WTC11 (cell line): ENCODE measurements around the gene NUP210L. TPM values are rescaled to one million over a fixed set of nuclear protein-coding genes. Genes with fewer than 3 reads are reported as not detected.

Source experiments
- ARID4B ChIP-seq: sonication (generic); formaldehyde crosslinking; IDR thresholded peaks from 2 replicates; pipeline ENCODE4 v1.8.0; 2023; ENCODE audit warnings: missing genetic modification reagents, mild to moderate bottlenecking, borderline replicate concordance
- ATF1 ChIP-seq: sonication (generic); formaldehyde crosslinking; IDR thresholded peaks from 2 replicates; pipeline ENCODE4 v1.8.1; 2023; ENCODE audit warnings: mild to moderate bottlenecking, moderate library complexity, missing genetic modification reagents
- CBFB ChIP-seq: sonication (generic); formaldehyde crosslinking; IDR thresholded peaks from 2 replicates; pipeline ENCODE4 v1.8.1; 2022; ENCODE audit warnings: mild to moderate bottlenecking, low read depth, missing genetic modification reagents
- CREM ChIP-seq: sonication (generic); formaldehyde crosslinking; IDR thresholded peaks from 2 replicates; pipeline ENCODE4 v1.8.1; 2022; ENCODE audit warnings: mild to moderate bottlenecking, missing genetic modification reagents, moderate library complexity
- FOXP1 ChIP-seq: sonication (generic); formaldehyde crosslinking; IDR thresholded peaks from 2 replicates; pipeline ENCODE4 v1.8.0; 2022; ENCODE audit warnings: missing genetic modification reagents, mild to moderate bottlenecking, moderate library complexity, borderline replicate concordance
- GABPB1 ChIP-seq: sonication (generic); formaldehyde crosslinking; IDR thresholded peaks from 2 replicates; pipeline ENCODE4 v1.8.1; 2023; ENCODE audit warnings: mild to moderate bottlenecking, missing genetic modification reagents
- GRHL2 ChIP-seq: fragments of 250-450 bp; sonication (Bioruptor Pico); IDR thresholded peaks from 2 replicates; pipeline ENCODE4 v1.8.0; 2022; ENCODE audit warnings: mild to moderate bottlenecking, moderate library complexity; ENCODE audit not compliant: insufficient replicate concordance, severe bottlenecking
- GTF2I ChIP-seq: fragments of 250-450 bp; sonication (Bioruptor Pico); conservative IDR thresholded peaks from 2 replicates; pipeline ENCODE4 v1.4.0; 2021; ENCODE audit warnings: mild to moderate bottlenecking
- HMGA2 ChIP-seq: fragments of 250-450 bp; sonication (Bioruptor Pico); IDR thresholded peaks from 2 replicates; pipeline ENCODE4 v1.4.0; 2021; ENCODE audit warnings: mild to moderate bottlenecking, moderate library complexity
- JAZF1 ChIP-seq: fragments of 250-450 bp; sonication (Bioruptor Pico); IDR thresholded peaks from 2 replicates; pipeline ENCODE4 v1.9.0; 2021; ENCODE audit warnings: moderate library complexity, mild to moderate bottlenecking, inconsistent platforms
- KAT7 ChIP-seq: sonication (generic); formaldehyde crosslinking; IDR thresholded peaks from 2 replicates; pipeline ENCODE4 v1.8.1; 2023; ENCODE audit warnings: missing genetic modification reagents, mild to moderate bottlenecking, borderline replicate concordance
- NFE2L1 ChIP-seq: sonication (generic); formaldehyde crosslinking; IDR thresholded peaks from 2 replicates; pipeline ENCODE4 v1.8.1; 2023; ENCODE audit warnings: missing genetic modification reagents
- NR1H2 ChIP-seq: sonication (generic); formaldehyde crosslinking; IDR thresholded peaks from 2 replicates; pipeline ENCODE4 v1.9.0; 2021; ENCODE audit warnings: mild to moderate bottlenecking, moderate library complexity, missing genetic modification reagents
- NR2C2 ChIP-seq: sonication (generic); formaldehyde crosslinking; IDR thresholded peaks from 2 replicates; pipeline ENCODE4 v1.8.0; 2022; ENCODE audit warnings: mild to moderate bottlenecking, missing genetic modification reagents
- PREB ChIP-seq: sonication (generic); formaldehyde crosslinking; IDR thresholded peaks from 2 replicates; pipeline ENCODE4 v1.8.1; 2022; ENCODE audit warnings: mild to moderate bottlenecking, missing genetic modification reagents, moderate library complexity, borderline replicate concordance
- SMAD3 ChIP-seq: sonication (generic); formaldehyde crosslinking; IDR thresholded peaks from 2 replicates; pipeline ENCODE4 v1.8.0; 2022; ENCODE audit warnings: missing genetic modification reagents, mild to moderate bottlenecking, borderline replicate concordance
- SMAD4 ChIP-seq: sonication (generic); formaldehyde crosslinking; IDR thresholded peaks from 2 replicates; pipeline ENCODE4 v1.8.0; 2022; ENCODE audit warnings: mild to moderate bottlenecking, missing genetic modification reagents
- TEAD4 ChIP-seq: sonication (generic); formaldehyde crosslinking; IDR thresholded peaks from 2 replicates; pipeline ENCODE4 v1.8.0; 2022; ENCODE audit warnings: mild to moderate bottlenecking, missing genetic modification reagents
- ZMAT4 ChIP-seq: fragments of 250-450 bp; sonication (Bioruptor Pico); IDR thresholded peaks from 2 replicates; pipeline ENCODE4 v1.9.0; 2021; ENCODE audit warnings: mild to moderate bottlenecking
- ZNF219 ChIP-seq: sonication (generic); formaldehyde crosslinking; IDR thresholded peaks from 2 replicates; pipeline ENCODE4 v1.8.0; 2023; ENCODE audit warnings: missing genetic modification reagents, mild to moderate bottlenecking, borderline replicate concordance
- ZNF232 ChIP-seq: sonication (generic); formaldehyde crosslinking; IDR thresholded peaks from 2 replicates; pipeline ENCODE4 v1.8.0; 2022; ENCODE audit warnings: mild to moderate bottlenecking, missing genetic modification reagents
- ZNF317 ChIP-seq: sonication (generic); formaldehyde crosslinking; IDR thresholded peaks from 2 replicates; pipeline ENCODE4 v1.8.1; 2023; ENCODE audit warnings: low read depth, mild to moderate bottlenecking, moderate library complexity, missing genetic modification reagents, borderline replicate concordance
- total RNA-seq: library from RNA; stranded (reverse); gene quantifications from 3 replicates; pipeline ENCODE4 v1.2.3, GENCODE V29; 2021
- TF ChIP-seq, protein P1 (sequence below): sonication (generic); formaldehyde crosslinking; IDR thresholded peaks from 2 replicates; pipeline ENCODE4 v1.8.1; 2023; ENCODE audit warnings: mild to moderate bottlenecking, missing genetic modification reagents, moderate library complexity
- TF ChIP-seq, protein P2 (sequence below): sonication (generic); formaldehyde crosslinking; IDR thresholded peaks from 2 replicates; pipeline ENCODE4 v1.8.1; 2023; ENCODE audit warnings: mild to moderate bottlenecking, moderate library complexity, missing genetic modification reagents
- TF ChIP-seq, protein P3 (sequence below): fragments of 250-450 bp; sonication (Bioruptor Pico); conservative IDR thresholded peaks from 2 replicates; pipeline ENCODE4 v1.9.0; 2021; ENCODE audit warnings: mild to moderate bottlenecking
- TF ChIP-seq, protein P4 (sequence below): sonication (generic); formaldehyde crosslinking; IDR thresholded peaks from 2 replicates; pipeline ENCODE4 v1.8.1; 2023; ENCODE audit warnings: mild to moderate bottlenecking, missing genetic modification reagents

Gene NUP210L
- total RNA-seq, 1 experiment from 2014 or later, result 0.02 TPM

- TF ChIP-seq ZNF317 (CRISPR knock-in tag) (no peak), PREB (CRISPR knock-in tag) (no peak), NR2C2 (CRISPR knock-in tag) (peak; percentile 45; the same call in 1 of the 2 replicates), ZMAT4 (CRISPR knock-in tag) (no peak), HMGA2 (no peak), SMAD4 (CRISPR knock-in tag) (no peak), TEAD4 (CRISPR knock-in tag) (no peak; the same call in 1 of the 2 replicates), FOXP1 (CRISPR knock-in tag) (peak; percentile 87; the same call in 1 of the 2 replicates), JAZF1 (no peak), GABPB1 (peak; percentile 87), CREM (CRISPR knock-in tag) (peak; percentile 97), SMAD3 (no peak), GRHL2 (CRISPR knock-in tag) (no peak), ATF1 (CRISPR knock-in tag) (no peak), KAT7 (no peak; the same call in 1 of the 2 replicates), CBFB (no peak), ZNF232 (no peak), ARID4B (peak; percentile 91; the same call in 1 of the 2 replicates), ZNF219 (CRISPR knock-in tag) (no peak), GTF2I (CRISPR knock-in tag) (no peak), NR1H2 (CRISPR knock-in tag) (no peak), NFE2L1 (peak; percentile 92; the same call in 1 of the 2 replicates)
- TF ChIP-seq, protein P1, sequence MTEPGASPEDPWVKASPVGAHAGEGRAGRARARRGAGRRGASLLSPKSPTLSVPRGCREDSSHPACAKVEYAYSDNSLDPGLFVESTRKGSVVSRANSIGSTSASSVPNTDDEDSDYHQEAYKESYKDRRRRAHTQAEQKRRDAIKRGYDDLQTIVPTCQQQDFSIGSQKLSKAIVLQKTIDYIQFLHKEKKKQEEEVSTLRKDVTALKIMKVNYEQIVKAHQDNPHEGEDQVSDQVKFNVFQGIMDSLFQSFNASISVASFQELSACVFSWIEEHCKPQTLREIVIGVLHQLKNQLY (CRISPR knock-in tag), result no peak
- TF ChIP-seq, protein P2, sequence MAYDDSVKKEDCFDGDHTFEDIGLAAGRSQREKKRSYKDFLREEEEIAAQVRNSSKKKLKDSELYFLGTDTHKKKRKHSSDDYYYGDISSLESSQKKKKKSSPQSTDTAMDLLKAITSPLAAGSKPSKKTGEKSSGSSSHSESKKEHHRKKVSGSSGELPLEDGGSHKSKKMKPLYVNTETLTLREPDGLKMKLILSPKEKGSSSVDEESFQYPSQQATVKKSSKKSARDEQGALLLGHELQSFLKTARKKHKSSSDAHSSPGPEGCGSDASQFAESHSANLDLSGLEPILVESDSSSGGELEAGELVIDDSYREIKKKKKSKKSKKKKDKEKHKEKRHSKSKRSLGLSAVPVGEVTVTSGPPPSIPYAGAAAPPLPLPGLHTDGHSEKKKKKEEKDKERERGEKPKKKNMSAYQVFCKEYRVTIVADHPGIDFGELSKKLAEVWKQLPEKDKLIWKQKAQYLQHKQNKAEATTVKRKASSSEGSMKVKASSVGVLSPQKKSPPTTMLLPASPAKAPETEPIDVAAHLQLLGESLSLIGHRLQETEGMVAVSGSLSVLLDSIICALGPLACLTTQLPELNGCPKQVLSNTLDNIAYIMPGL (CRISPR knock-in tag), result peak; percentile 53; the same call in 1 of the 2 replicates
- TF ChIP-seq, protein P3, sequence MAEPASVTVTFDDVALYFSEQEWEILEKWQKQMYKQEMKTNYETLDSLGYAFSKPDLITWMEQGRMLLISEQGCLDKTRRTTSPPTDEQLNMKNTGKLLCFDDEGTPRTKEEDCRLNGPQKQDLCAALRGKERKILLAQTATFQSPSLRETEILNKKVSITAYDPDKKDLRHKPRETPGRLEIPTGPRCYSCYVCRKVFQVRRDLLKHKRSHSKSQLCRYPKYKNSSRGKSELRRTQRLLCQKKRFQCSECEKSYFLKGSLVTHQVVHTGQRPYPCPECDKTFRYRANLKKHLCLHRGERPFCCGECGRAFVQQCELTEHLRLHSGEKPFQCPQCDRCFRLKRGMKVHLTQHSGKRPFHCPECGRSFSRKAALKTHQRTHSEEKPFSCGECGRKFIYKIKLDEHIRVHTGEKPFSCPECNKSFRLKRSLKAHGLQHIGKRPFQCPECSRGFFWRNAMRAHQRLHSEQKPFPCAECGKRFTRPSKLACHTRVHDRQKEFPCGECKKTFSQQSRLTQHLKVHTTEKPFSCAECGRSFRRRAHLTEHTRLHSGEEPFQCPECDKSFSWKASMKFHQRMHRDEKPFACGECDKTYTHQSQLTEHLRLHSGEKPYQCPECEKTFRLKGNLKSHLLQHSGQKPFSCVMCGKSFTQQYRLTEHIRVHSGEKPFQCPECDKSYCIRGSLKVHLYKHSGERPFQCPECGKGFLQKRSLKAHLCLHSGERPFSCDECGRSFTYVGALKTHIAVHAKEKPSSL (CRISPR knock-in tag), result no peak
- TF ChIP-seq, protein P4, sequence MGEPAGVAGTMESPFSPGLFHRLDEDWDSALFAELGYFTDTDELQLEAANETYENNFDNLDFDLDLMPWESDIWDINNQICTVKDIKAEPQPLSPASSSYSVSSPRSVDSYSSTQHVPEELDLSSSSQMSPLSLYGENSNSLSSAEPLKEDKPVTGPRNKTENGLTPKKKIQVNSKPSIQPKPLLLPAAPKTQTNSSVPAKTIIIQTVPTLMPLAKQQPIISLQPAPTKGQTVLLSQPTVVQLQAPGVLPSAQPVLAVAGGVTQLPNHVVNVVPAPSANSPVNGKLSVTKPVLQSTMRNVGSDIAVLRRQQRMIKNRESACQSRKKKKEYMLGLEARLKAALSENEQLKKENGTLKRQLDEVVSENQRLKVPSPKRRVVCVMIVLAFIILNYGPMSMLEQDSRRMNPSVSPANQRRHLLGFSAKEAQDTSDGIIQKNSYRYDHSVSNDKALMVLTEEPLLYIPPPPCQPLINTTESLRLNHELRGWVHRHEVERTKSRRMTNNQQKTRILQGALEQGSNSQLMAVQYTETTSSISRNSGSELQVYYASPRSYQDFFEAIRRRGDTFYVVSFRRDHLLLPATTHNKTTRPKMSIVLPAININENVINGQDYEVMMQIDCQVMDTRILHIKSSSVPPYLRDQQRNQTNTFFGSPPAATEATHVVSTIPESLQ (CRISPR knock-in tag), result no peak
Observed at GRCh38 chr1:154183046-154183915, 28.4 kb upstream of the NUP210L start (continued).
